ENCODE measurements around the gene TAF11L14. TPM values are rescaled to one million over a fixed set of nuclear protein-coding genes. Genes with fewer than 3 reads are reported as not detected.
"Not testable (repeated sequence)": the region's sequence is repeated elsewhere in the genome, so short reads cannot be mapped to it uniquely, and the experiment has no call there.

The TAF11L14 gene
- not detected for total RNA-seq

DNA sequence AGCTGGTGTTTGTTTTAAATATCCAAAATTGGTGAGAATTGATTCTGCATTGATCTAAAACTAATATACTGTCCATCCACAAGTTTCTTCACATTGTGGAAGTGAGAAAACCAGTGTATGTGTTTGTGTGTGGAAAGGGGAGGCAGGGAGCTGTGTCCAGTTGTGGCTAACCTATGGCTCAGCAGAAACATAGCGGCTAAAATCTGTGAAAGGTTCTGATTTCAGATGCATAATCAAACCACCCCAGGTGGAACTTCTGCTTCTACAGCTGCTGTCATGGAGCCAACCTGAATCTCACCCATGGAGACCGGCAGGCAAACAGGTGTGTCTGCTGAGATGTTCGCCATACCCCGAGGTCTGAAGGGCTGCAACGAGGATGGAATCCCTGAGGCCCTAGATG is at the start of gene TAF11L14:
Gene TAF11L14, plus strand, starts transcription at position 301 of the 400 bp plus-strand sequence.
- no peak within 1 kb of the TSS for H3K27ac Mint-ChIP-seq
- DNase-seq (ENCODE audit: low spot score in 2 of 2) = no peak
- no peak for ATAC-seq
- no peaks in the 10 kb centered on the region for H3K36me3 Mint-ChIP-seq
- H3K9me3 Mint-ChIP-seq = peaks cover 5 to 6% of the 10 kb centered on the region in 2 donors

DNA sequence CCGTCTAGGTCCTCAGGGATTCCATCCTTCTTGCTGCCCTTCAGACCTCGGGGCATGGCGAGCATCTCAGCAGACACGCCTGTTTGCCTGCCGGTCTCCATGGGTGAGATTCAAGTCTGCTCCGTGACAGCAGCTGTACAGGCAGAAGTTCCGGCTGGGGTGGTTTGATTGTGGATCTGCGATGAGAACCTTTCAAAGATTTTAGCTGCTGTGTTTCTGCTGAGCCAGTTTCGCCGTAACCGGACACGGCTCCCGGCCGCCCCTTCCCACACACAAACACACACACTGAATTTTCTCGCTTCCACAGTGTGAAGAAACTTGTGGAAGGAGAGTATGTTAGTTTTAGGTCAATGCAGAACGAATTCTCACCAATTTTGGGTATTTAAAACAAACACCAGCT is 48.6 kb upstream of the TAF11L14 start, which contains the start of gene TAF11L7:
Gene TAF11L7, minus strand, starts transcription at position 101 of the 400 bp plus-strand sequence.
- not testable (repeated sequence) for H3K27ac Mint-ChIP-seq; DNase-seq (ENCODE audit: low spot score in 2 of 2); H3K9me3 Mint-ChIP-seq; ATAC-seq; H3K36me3 Mint-ChIP-seq

DNA sequence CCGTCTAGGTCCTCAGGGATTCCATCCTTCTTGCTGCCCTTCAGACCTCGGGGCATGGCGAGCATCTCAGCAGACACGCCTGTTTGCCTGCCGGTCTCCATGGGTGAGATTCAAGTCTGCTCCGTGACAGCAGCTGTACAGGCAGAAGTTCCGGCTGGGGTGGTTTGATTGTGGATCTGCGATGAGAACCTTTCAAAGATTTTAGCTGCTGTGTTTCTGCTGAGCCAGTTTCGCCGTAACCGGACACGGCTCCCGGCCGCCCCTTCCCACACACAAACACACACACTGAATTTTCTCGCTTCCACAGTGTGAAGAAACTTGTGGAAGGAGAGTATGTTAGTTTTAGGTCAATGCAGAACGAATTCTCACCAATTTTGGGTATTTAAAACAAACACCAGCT is 43.4 kb upstream of the TAF11L14 start, which contains the start of gene TAF11L8:
Gene TAF11L8, minus strand, starts transcription at position 101 of the 400 bp plus-strand sequence.
- not testable (repeated sequence) for H3K9me3 Mint-ChIP-seq; ATAC-seq; H3K36me3 Mint-ChIP-seq; DNase-seq (ENCODE audit: low spot score in 2 of 2); H3K27ac Mint-ChIP-seq

DNA sequence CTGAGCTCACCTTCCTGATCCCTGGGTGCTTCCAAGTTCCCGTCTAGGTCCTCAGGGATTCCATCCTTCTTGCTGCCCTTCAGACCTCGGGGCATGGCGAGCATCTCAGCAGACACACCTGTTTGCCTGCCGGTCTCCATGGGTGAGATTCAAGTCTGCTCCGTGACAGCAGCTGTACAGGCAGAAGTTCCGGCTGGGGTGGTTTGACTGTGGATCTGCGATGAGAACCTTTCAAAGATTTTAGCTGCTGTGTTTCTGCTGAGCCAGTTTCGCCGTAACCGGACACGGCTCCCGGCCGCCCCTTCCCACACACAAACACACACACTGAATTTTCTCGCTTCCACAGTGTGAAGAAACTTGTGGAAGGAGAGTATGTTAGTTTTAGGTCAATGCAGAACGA is 40.0 kb upstream of the TAF11L14 start, which contains the start of gene TAF11L9:
Gene TAF11L9, minus strand, starts transcription at position 140 of the 400 bp plus-strand sequence.
- not testable (repeated sequence) for H3K36me3 Mint-ChIP-seq; H3K27ac Mint-ChIP-seq; DNase-seq (ENCODE audit: low spot score in 2 of 2); H3K9me3 Mint-ChIP-seq; ATAC-seq

DNA sequence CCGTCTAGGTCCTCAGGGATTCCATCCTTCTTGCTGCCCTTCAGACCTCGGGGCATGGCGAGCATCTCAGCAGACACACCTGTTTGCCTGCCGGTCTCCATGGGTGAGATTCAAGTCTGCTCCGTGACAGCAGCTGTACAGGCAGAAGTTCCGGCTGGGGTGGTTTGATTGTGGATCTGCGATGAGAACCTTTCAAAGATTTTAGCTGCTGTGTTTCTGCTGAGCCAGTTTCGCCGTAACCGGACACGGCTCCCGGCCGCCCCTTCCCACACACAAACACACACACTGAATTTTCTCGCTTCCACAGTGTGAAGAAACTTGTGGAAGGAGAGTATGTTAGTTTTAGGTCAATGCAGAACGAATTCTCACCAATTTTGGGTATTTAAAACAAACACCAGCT is 36.5 kb upstream of the TAF11L14 start, which contains the start of gene TAF11L10:
Gene TAF11L10, minus strand, starts transcription at position 101 of the 400 bp plus-strand sequence.
- DNase-seq (ENCODE audit: low spot score in 2 of 2); H3K36me3 Mint-ChIP-seq; ATAC-seq; H3K9me3 Mint-ChIP-seq; H3K27ac Mint-ChIP-seq: not testable (repeated sequence)

DNA sequence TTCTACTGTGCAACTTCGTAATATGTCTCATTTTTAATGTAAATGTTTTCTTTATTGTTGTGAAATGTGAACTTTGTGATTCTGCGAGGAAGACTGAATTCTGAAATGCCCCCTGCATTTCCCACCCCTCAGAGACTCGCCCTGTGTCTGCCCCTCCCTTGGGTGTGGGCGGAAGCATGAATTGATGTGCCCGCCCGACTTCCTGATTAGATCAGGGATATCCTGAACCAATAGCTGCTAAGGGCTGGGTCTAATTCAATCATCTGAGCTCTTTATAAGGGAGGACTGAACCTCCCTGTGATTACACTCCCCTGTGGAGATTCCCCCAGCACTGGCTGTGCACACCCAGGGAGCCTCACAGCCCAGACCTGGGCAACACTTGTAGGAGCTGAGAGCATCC is 30.4 kb upstream of the TAF11L14 start, which contains the start of gene TAF11L11:
Gene TAF11L11, plus strand, starts transcription at position 304 of the 400 bp plus-strand sequence.
- ATAC-seq; DNase-seq (ENCODE audit: low spot score in 2 of 2); H3K36me3 Mint-ChIP-seq; H3K27ac Mint-ChIP-seq: not testable (repeated sequence)
- peaks cover 8 to 15% of the 10 kb centered on the region in 2 donors for H3K9me3 Mint-ChIP-seq

DNA sequence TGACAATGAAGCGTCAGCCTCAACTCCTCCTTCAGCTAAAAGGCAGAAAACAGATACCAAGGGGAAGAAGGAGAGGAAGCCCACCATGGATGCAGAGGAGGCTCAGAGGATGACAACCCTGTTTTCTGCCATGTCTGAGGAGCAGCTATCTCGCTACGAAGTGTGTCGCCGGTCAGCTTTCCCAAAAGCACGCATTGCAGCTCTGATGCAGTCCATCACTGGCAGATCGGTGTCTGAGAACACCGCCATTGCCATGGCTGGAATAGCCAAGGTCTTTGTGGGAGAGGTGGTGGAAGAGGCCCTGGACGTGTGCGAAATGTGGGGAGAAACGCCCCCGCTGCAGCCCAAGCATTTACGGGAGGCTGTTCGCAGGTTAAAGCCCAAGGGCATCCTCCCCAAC is 29.3 kb upstream of the TAF11L14 start:
- Mint-ChIP-seq H3K36me3 (no peaks in the 10 kb centered on the region), H3K9me3 (peaks cover 8 to 12% of the 10 kb centered on the region in 2 donors), H3K27ac (no peak overlapping the region)
- ATAC-seq (no peak), DNase-seq (ENCODE audit: low spot score in 2 of 2) (no peak)

DNA sequence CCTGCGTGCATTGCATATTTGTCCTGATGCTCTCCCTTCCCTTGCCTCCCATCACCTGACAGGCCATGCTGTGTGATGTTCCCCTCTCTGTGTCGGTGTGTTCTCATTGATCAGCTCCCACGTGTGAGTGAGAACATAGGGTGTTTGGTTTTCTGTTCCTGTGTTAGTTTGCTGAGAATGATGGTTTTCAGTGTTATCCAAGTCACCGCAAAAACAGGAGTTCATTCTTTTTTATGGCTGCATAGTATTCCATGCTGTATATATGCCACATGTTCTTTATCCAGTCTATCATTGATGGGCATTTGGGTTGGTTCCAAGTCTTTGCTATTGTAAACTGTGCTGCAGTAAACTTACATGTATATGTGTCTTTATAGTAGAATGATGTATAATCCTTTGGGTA is 26.8 kb upstream of the TAF11L14 start:
- H3K36me3 Mint-ChIP-seq; ATAC-seq; DNase-seq (ENCODE audit: low spot score in 2 of 2); H3K27ac Mint-ChIP-seq: not testable (repeated sequence)
- peaks cover 9 to 13% of the 10 kb centered on the region in 2 donors for H3K9me3 Mint-ChIP-seq

DNA sequence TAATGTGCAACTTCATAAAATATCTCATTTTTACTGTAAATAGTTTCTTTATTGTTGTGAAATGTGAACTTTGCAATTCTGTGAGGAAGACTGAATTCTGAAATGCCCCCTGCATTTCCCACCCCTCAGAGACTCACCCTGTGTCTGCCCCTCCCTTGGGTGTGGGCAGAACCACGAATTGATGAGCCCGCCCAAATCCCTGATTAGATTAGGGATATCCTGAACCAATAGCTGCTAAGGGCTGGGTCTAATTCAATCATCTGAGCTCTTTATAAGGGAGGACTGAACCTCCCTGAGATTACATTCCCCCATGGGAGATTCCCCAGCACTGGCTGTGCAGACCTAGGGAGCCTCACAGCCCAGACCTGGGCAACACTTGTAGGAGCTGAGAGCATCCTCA is 24.2 kb upstream of the TAF11L14 start, which contains the start of gene TAF11L12:
Gene TAF11L12, plus strand, starts transcription at position 301 of the 400 bp plus-strand sequence.
- H3K9me3 Mint-ChIP-seq = peaks cover 4 to 25% of the 10 kb centered on the region in 2 donors
- not testable (repeated sequence) for DNase-seq (ENCODE audit: low spot score in 2 of 2); H3K36me3 Mint-ChIP-seq; H3K27ac Mint-ChIP-seq; ATAC-seq

DNA sequence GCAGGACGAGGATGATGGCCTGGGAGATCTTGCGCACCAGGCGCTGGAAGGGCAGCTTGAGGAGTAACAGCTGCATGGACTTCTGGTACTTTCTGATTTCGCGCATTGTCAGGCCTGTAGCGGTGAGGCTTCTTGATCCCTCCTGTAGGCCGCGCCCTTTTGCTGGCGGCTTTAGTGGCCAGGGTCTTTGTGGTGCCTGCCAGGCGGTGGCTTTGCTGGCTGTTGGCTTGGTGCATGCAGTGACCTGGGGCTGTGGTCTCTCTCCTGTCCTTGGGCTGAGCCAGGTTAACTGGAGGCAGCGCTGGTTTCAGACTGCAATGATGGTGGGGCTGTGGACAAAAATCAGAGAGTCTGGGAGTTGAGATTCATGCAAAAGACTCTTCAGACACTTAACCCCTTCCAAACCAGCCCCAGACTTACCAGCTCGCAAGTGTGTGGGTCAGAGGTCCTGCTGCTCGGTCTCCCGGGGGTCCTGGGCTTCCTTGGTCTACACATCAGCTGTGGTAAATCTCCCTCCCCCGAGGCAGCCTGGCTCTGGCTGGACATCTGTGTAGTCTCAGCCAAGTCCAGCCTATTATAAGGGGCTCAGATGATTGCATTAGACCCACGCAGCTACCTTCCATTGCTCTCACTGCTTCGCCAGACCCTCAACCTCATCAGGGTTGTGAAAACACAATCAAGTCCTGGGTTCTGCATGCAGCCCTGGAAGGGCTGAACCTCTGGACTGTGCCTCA is 19.2 kb upstream of the TAF11L14 start:
- no peak overlapping the region for H3K27ac Mint-ChIP-seq
- ATAC-seq = no peak

DNA sequence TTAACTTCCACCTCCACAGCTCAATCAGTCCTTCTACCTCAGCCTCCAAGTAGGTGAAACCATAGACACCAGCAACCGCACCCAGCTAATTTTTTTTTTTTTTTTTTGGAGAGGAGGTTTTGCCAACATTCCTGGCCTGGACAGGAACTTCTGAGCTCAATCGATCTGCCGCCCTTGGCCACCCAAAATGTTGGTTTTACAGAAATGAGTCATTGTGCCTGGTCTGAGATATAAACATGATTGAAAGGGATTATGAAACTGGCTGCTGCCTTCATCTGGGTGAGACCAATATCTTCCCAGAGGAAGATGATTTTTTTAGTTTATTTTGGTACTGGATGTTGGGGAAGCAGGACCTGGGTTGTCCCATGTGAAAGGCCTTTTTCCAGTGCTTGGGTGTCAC is 14.9 kb upstream of the TAF11L14 start:
- ATAC-seq = no peak
- Mint-ChIP-seq H3K36me3 (no peaks in the 10 kb centered on the region), H3K27ac (no peak overlapping the region), H3K9me3 (peaks cover 8 to 22% of the 10 kb centered on the region in 2 donors)
- DNase-seq (ENCODE audit: low spot score in 2 of 2) = no peak

More for the DNA sequence above, 19.2 kb upstream of the TAF11L14 start:
- peaks cover 8 to 28% of the 10 kb centered on the region in 2 donors for H3K9me3 Mint-ChIP-seq
- H3K36me3 Mint-ChIP-seq = no peaks in the 10 kb centered on the region
- DNase-seq (ENCODE audit: low spot score in 2 of 2) = no peak

DNA sequence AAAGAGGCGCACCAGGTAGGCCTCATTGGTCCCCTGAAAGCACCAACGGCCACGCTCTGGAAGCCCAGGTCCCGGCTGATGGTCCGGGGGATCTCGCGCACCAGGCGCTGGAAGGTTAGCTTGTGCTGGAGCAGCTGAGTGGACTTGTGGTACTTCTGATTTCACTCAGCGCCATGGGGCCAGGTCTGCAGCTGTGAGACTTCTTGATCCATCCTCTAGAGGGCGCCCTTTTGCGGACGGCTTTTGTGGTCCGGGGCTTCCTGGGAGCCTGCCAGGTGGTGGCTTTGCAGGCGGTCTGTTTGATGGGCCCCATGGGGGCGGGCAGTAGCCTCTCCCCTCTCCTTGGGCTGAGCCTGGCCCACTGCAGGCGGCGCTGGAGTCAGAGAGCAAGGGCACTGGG is 13.6 kb upstream of the TAF11L14 start:
- ATAC-seq (no peak), DNase-seq (ENCODE audit: low spot score in 2 of 2) (no peak)
- H3K27ac Mint-ChIP-seq = no peak overlapping the region
- H3K9me3 Mint-ChIP-seq = peaks cover 8 to 15% of the 10 kb centered on the region in 2 donors
- H3K36me3 Mint-ChIP-seq = no peaks in the 10 kb centered on the region

DNA sequence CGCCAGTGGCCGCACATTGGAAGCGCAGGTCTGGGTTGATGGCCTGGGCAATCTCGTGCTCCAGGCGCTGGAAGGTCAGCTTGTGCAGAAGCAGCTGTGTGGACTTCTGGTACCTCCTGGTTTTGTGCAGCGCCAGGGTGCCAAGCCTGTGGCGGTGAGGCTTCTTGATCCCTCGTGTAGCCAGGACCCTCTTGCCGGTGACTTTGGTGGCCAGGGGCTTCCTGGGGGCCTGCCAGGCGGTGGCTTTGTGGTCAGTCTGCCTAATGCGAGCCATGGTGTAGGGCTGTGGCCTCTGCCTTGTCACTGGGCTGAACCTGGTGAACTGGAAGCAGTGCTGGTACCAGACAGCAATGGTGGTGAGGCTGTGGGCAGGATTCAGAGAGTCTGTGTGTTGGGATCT is 8.6 kb upstream of the TAF11L14 start:
- Mint-ChIP-seq H3K9me3 (peaks cover 0 to 7% of the 10 kb centered on the region in 2 donors), H3K27ac (no peak overlapping the region), H3K36me3 (no peaks in the 10 kb centered on the region)
- DNase-seq (ENCODE audit: low spot score in 2 of 2) (no peak), ATAC-seq (no peak)

DNA sequence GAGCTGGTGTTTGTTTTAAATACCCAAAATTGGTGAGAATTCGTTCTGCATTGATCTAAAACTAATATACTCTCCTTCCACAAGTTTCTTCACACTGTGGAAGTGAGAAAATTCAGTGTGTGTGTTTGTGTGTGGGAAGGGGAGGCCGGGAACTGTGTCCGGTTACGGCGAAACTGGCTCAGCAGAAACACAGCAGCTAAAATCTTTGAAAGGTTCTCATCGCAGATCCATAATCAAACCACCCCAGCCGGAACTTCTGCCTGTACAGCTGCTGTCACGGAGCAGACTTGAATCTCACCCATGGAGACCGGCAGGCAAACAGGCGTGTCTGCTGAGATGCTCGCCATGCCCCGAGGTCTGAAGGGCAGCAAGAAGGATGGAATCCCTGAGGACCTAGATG is 2.5 kb upstream of the TAF11L14 start, which contains the start of gene TAF11L13:
Gene TAF11L13, plus strand, starts transcription at position 301 of the 400 bp plus-strand sequence.
- H3K27ac Mint-ChIP-seq; ATAC-seq; DNase-seq (ENCODE audit: low spot score in 2 of 2); H3K36me3 Mint-ChIP-seq; H3K9me3 Mint-ChIP-seq: not testable (repeated sequence)

DNA sequence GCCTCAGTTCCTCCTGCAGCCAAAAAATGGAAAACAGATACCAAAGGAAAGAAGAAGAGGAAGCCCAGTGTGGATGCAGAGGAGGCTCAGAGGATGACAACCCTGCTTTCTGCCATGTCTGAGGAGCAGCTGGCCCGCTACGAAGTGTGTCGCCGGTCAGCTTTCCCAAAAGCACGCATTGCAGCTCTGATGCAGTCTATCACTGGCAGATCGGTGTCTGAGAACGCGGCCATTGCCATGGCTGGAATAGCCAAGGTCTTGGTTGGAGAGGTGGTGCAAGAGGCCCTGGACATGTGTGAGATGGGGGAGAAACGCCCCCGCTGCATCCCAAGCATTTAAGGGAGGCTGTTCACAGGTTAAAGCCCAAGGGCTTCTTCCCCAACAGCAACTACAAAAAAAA is 15.0 kb downstream of the TAF11L14 start:
- H3K27ac Mint-ChIP-seq, ATAC-seq: not testable (repeated sequence)
- peaks cover under 1 to 18% of the 10 kb centered on the region in 2 donors for H3K36me3 Mint-ChIP-seq

DNA sequence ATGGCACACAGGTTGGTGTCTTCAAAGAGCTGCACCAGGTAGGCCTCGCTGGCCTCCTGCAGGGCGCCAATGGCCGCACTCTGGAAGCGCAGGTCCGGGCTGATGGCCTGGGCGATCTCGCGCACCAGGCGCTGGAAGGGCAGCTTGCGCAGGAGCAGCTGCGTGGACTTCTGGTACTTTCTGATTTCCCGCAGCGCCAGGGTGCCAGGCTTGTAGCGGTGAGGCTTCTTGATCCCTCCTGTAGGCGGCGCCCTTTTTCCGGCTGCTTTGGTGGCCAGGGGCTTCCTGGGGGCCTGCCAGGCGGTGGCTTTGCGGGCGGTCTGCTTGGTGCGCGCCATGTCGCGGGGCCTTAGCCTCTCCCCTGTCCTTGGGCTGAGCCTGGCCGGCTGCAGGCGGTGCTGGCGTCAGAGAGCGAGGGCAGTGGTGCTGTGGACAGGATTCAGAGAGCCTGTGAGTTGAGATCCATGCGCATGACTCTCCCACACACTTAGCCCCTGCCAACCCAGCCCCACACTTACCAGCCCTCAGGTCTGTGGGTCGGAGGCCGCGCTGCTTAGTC is 21.0 kb downstream of the TAF11L14 start:
- not testable (repeated sequence) for DNase-seq (ENCODE audit: low spot score in 2 of 2); H3K27ac Mint-ChIP-seq; ATAC-seq
- Mint-ChIP-seq H3K36me3 (peaks cover 5 to 10% of the 10 kb centered on the region in 2 donors), H3K9me3 (peaks cover 6 to 17% of the 10 kb centered on the region in 2 donors)

More for the DNA sequence above, 15.0 kb downstream of the TAF11L14 start:
- peaks cover 26 to 28% of the 10 kb centered on the region in 2 donors for H3K9me3 Mint-ChIP-seq
- DNase-seq (ENCODE audit: low spot score in 2 of 2) = not testable (repeated sequence)

DNA sequence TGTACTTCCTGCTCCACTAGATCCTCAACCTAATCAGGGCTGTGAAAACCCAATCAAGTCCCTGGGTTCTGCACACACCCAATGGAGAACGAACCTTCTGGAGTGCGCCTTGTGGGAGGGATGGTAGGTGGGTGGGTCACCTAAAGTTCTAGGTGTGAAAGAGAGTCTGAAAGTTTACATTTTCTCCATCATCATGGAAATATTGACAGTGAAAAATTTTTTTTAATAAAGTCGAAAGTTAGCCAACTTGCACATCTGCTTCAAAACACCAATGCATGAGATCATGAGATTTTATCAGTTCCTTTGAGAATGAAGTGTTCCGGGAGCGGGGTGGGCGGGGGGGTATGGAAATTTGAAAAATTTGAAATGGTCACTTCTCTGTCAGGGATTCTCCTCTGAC is 21.7 kb downstream of the TAF11L14 start:
- Mint-ChIP-seq H3K9me3 (peaks cover 9 to 21% of the 10 kb centered on the region in 2 donors), H3K36me3 (peaks cover 8 to 12% of the 10 kb centered on the region in 2 donors), H3K27ac (no peak overlapping the region)
- DNase-seq (ENCODE audit: low spot score in 2 of 2) = no peak
- no peak for ATAC-seq

All from activated naive CD4-positive, alpha-beta T cell treated with anti-CD3 and anti-CD28 coated beads, Interleukin-2, amount 50 U/mL, for 72 hours (primary cell).